Retina (tissue), 1 donor: Measurements from ENCODE around the gene RSPH3.
"Not testable (repeated sequence)": the region's sequence is repeated elsewhere in the genome, so short reads cannot be mapped to it uniquely, and the experiment has no call there.

Source experiments
- DNase-seq: peaks from one replicate; pipeline ENCODE4 v3.0.0-alpha.2; 2016

Gene RSPH3

GRCh38 chr6:158999666-159000403, at the start of gene RSPH3:
Gene RSPH3, minus strand, starts transcription at chr6:159000202. Its CDS starts 652 bp downstream, at chr6:158999550.
- peak; percentile 98 for DNase-seq

GRCh38 chr6:159047891-159048685, 48.1 kb upstream of the RSPH3 start:
- no peak for DNase-seq

- DNase-seq, result no peak
Measured at GRCh38 chr6:159045801-159046200, 45.8 kb upstream of the RSPH3 start.

GRCh38 chr6:159044899-159045727, 45.1 kb upstream of the RSPH3 start, which contains the start of gene TAGAP:
Gene TAGAP, minus strand, starts transcription at chr6:159044991. Its CDS starts 845 bp downstream, at chr6:159044146.
- no peak for DNase-seq

- DNase-seq, result no peak
Measured at GRCh38 chr6:159043947-159044346, 43.9 kb upstream of the RSPH3 start.

GRCh38 chr6:159043251-159043650, 43.2 kb upstream of the RSPH3 start:
- no peak for DNase-seq

- DNase-seq, result no peak
Measured at GRCh38 chr6:159042826-159043181, 42.8 kb upstream of the RSPH3 start.

- peak; percentile 74 for DNase-seq
Measured at GRCh38 chr6:159042003-159042825, 42.2 kb upstream of the RSPH3 start.

- no peak for DNase-seq
Measured at GRCh38 chr6:159041181-159041580, 41.2 kb upstream of the RSPH3 start.

GRCh38 chr6:159039885-159040258, 39.9 kb upstream of the RSPH3 start:
- DNase-seq, result no peak

GRCh38 chr6:159038914-159039884, 39.2 kb upstream of the RSPH3 start:
- DNase-seq, result no peak

- not testable (repeated sequence) for DNase-seq
Measured at GRCh38 chr6:159038318-159038717, 38.3 kb upstream of the RSPH3 start.

- DNase-seq, result no peak
Measured at GRCh38 chr6:159037756-159038290, 37.8 kb upstream of the RSPH3 start.

- DNase-seq, result no peak
Measured at GRCh38 chr6:159036673-159037072, 36.7 kb upstream of the RSPH3 start.

- DNase-seq, result no peak
Measured at GRCh38 chr6:159035891-159036290, 35.9 kb upstream of the RSPH3 start.

- DNase-seq, result no peak
Measured at GRCh38 chr6:159033160-159034049, 33.4 kb upstream of the RSPH3 start.

- no peak for DNase-seq
Measured at GRCh38 chr6:159031846-159032245, 31.8 kb upstream of the RSPH3 start.

GRCh38 chr6:159030168-159030567, 30.2 kb upstream of the RSPH3 start:
- DNase-seq, result no peak

- DNase-seq, result not testable (repeated sequence)
Measured at GRCh38 chr6:159025224-159025623, 25.2 kb upstream of the RSPH3 start.

GRCh38 chr6:159023893-159024292, 23.9 kb upstream of the RSPH3 start:
- no peak for DNase-seq
